ENCODE data around the gene SYT11. TPM values are rescaled to one million over a fixed set of nuclear protein-coding genes. Genes with fewer than 3 reads are reported as not detected.
A peak's percentile ranks its signal among the peaks of the same experiment; 100 is the strongest.

The SYT11 gene
- total RNA-seq, 4 donors from 2014 or later: 0.87 to 5.3 (median 2.7) TPM

DNA sequence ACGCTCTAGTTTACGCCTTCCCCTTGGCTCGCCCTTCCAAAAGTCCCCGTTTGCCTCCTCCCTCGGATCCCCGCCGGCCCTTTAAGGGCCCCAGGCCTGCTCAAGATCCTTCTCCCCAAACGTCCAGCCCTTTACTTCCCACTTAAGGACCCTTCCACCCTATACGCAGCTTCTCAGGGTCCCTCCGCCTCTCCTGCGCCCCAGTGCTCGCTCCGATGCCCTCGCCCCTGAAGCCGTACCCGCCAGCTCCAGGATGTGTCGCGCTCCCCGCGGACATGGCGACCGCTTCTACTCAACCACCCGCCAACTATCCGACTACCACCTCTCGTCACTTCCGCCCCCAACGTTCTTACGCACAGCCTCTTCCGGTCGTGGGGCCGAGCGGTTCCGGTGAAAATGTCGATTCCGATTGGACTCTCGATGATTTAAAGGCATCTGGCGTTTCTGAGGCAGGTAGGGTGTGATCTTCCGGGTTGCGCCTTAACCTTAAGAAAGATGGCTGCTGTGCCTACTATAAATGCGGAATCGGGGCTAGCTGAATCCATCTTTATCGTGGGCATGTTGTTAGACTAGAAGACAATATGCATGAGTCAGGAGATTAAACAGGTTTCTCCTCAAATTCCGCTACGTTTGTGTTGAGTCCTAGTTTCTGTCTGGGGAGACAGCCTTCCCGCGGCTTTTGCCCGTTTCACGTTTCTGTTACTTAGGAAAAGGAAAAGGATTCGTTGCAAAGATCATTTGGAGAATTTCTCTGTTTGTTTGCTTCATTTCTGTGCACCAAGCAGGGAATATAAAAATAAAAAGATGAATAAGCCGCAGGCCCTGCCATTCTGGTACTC, 74.9 kb downstream of the SYT11 start, which contains the start of gene KHDC4:
Gene KHDC4, minus strand, starts transcription at position 317 of the 839 bp plus-strand sequence. Its CDS starts 40 bp downstream, at position 277.
- peak within 1 kb of the TSS; percentile 48 to 98 (median 82) for H3K4me3 ChIP-seq
- H3K4me1 ChIP-seq: peaks cover 22 to 69% (median 45%) of the 10 kb centered on the region in 3 donors
- no peaks in the 10 kb centered on the region for H3K27me3 ChIP-seq
- H3K9me3 ChIP-seq: no peaks in the 10 kb centered on the region
- peak within 1 kb of the TSS; percentile 93 to 98 (median 94) for H3K27ac ChIP-seq
- 0 to 1% methylated on average over 50 of the region's 50 CpGs for WGBS, 2 donors
- peaks cover 0 to 41% (median 15%) of the 10 kb centered on the region in 3 donors for H3K36me3 ChIP-seq
- DNase-seq: peak; percentile 87
- peak in 3 of 4 donors; percentile 95 to 97 (median 97) for TF ChIP-seq POLR2A (IDR thresholded peaks at IDR 0.05)
- TF ChIP-seq, protein P1, sequence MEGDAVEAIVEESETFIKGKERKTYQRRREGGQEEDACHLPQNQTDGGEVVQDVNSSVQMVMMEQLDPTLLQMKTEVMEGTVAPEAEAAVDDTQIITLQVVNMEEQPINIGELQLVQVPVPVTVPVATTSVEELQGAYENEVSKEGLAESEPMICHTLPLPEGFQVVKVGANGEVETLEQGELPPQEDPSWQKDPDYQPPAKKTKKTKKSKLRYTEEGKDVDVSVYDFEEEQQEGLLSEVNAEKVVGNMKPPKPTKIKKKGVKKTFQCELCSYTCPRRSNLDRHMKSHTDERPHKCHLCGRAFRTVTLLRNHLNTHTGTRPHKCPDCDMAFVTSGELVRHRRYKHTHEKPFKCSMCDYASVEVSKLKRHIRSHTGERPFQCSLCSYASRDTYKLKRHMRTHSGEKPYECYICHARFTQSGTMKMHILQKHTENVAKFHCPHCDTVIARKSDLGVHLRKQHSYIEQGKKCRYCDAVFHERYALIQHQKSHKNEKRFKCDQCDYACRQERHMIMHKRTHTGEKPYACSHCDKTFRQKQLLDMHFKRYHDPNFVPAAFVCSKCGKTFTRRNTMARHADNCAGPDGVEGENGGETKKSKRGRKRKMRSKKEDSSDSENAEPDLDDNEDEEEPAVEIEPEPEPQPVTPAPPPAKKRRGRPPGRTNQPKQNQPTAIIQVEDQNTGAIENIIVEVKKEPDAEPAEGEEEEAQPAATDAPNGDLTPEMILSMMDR (IDR thresholded peaks at IDR 0.05): peak in 3 of 6 experiments; percentile 17 to 37 (median 26)
- intact Hi-C loops (cut with DNase I): loop anchor here (10.0 kb wide), 1 partner anchor 120 kb away; the partner anchor contains the start of genes LAMTOR2 and UBQLN4

Small RNA genes lying within 50 kb of the gene (small RNA-seq; reads per million reads assigned to genes)
- 0 reads per million in 4 donors for gene RF00015
- 0 reads per million in 4 donors for gene SCARNA4
- gene SNORA80E: 52.8 to 153 (median 74.3) reads per million in 4 donors

Other genes with a start within 250 kb of the SYT11 start
- 10 to 100 TPM in 3 of 4 donors, 1 to 10 TPM in 1; 2.6 to 17.9 (median 13.6) TPM for gene MSTO1, start 249.3 kb upstream of the SYT11 start, total RNA-seq
- gene YY1AP1, start 170.8 kb upstream of the SYT11 start, total RNA-seq: 10 to 100 TPM; 37.8 to 91.6 (median 63.5) TPM
- gene DAP3, start 170.5 kb upstream of the SYT11 start, total RNA-seq: 100 to 1,000 TPM in 1 of 4 donors, 10 to 100 TPM in 3; 59.9 to 144 (median 78.5) TPM
- 10 to 100 TPM; 12.2 to 32.8 (median 18.7) TPM for gene GON4L, start 2.4 kb upstream of the SYT11 start, total RNA-seq
- gene RIT1, start 51.8 kb downstream of the SYT11 start, total RNA-seq: 10 to 100 TPM; 35.3 to 55.4 (median 42.6) TPM
- gene KHDC4, start 74.8 kb downstream of the SYT11 start, total RNA-seq: 10 to 100 TPM; 12.4 to 48.1 (median 33.9) TPM
- gene RXFP4, start 82.1 kb downstream of the SYT11 start, total RNA-seq: not detected
- 10 to 100 TPM; 22.6 to 38.3 (median 27.5) TPM for gene ARHGEF2, start 119.0 kb downstream of the SYT11 start, total RNA-seq
- gene SSR2, start 161.4 kb downstream of the SYT11 start, total RNA-seq: 100 to 1,000 TPM; 115 to 215 (median 179) TPM
- 10 to 100 TPM; 19.7 to 32.7 (median 25.5) TPM for gene UBQLN4, start 194.2 kb downstream of the SYT11 start, total RNA-seq
- gene LAMTOR2, start 195.2 kb downstream of the SYT11 start, total RNA-seq: 10 to 100 TPM; 41.4 to 67.1 (median 53.3) TPM
- 100 to 1,000 TPM; 190 to 482 (median 272) TPM for gene RAB25, start 201.6 kb downstream of the SYT11 start, total RNA-seq
- 1 to 10 TPM in 1 of 4 donors, under 1 TPM in 3; 0.15 to 1.4 (median 0.65) TPM for gene MEX3A, start 222.9 kb downstream of the SYT11 start, total RNA-seq